Dermis microvascular lymphatic vessel endothelial cell (primary cell): ENCODE data around the gene RASL11A. TPM values are rescaled to one million over a fixed set of nuclear protein-coding genes. Genes with fewer than 3 reads are reported as not detected.
A peak's percentile ranks its signal among the peaks of the same experiment; 100 is the strongest.
"Not testable (repeated sequence)": the region's sequence is repeated elsewhere in the genome, so short reads cannot be mapped to it uniquely, and the experiment has no call there.

ENCODE experiments used
- DNase-seq, 2 donors: peaks; one replicate each; pipeline versions ENCODE4 v3.0.0 to v3.0.0-alpha.2; 2010; ENCODE audit warnings: low read depth in 2 of 2
- total RNA-seq: library from RNA; depleted of rRNA; stranded (reverse); fragments of >200 nt; gene quantifications from 2 replicates; pipeline ENCODE4 v1.2.1, GENCODE V29; 2014

Gene RASL11A
- total RNA-seq, 1 donor from 2014 or later, result 1.2 TPM

DNA sequence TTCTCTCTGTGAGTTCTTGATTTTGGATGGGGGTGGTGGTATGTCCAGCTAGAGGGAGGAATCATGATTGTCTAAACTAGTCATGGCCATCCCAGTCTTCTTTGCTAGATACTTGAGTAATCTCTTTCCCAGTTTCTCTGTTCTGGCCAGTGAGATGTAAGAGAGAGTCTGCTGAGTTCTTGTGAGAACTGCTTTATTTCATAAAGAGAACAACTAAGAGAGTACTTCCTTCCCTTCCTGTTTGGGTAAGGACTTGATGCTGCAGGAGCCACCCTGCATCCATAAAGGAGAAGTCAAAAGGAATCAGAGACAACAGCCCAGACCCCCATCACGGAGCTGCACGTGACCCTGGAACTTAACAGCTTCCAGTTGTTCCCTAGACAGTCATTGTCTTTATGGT lies 3.0 kb upstream of the RASL11A start:
- no peak for DNase-seq

DNA sequence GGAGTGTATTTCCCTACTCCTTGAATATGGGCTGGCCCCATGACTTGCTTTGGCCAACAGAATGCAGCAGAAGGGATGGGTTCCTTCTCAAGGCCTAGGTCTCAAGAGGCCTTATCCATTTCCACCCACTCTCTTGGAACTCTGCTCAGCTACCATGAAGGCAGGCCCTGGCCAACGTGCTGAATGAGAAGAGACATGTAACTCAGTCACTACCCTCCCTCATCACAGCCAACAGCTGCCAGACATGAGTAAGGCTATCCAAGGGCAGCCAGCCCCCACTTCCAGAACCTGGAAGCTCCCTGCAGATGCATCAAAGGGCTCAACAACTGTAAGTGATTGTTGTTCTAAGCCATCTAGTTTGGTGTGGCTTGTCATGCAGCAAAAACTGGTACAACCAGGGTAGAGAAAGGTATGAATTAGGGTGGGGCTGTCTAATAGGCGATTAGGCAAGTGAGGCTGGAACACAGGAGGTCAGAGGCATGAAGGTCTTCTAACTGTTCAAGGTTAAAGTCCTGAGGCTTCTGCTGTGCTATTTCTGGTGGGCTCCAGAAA lies 1.4 kb upstream of the RASL11A start:
- DNase-seq, result no peak

DNA sequence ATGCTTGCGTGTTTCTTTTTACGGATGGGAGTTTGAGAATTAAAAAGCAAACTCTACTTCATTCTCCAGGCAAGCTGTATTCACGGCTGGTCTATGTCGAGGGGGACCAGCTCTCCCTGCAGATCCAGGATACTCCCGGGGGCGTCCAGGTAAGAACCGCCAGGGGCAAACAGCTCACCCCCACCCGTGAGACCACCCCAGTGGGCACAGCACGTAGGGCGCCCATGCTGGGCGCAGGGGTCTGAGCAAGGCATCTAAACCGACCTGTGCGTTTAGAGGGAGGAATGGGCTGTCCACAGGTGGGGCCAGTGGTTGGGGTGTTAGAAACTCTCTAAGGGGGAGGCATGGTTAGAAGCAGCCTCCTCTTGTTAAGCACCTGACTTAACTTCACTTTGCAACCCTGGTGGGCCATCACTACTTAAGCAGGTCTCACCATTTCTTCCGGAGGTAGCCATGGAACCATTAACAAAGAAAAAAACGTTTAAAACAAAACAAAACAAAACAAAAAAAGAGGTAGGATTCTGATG lies 1.0 kb downstream of the RASL11A start:
- no peak for DNase-seq

DNA sequence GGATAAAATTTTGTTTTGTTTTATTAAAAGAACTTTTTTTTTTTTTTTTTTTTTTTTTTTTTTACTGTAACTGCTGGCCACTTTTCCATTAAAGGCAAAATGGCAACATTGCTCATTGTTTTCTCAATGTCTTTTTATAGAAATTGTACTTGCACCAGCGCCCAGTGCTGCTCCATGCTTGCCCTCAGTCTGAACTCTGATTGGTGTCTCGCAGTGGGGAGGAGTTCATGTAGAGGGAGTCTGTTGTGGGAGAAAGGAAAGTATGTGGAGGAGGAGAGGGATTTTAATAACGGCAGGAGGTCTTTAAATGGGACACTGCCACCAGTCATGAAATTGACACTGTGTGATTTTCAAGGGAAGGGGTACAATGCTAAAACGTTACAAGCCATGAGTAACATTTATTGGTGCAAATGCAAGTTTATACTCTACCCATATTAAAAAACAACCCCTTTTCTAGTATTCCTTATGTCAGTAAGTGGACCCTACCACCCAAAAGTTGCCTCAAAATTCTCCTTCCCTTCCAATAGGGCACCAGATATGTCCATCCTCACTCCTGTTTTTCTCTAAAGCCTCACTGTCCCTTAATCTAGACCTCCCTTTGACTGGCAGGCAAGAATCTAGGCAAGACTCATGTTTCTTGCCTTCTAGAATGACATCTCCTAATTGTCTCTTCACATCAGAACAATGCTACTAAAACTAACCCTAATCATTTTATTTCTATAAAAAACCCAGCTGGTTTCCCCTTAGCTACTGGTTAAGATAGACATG lies 3.2 kb downstream of the RASL11A start:
- DNase-seq, result no peak

DNA sequence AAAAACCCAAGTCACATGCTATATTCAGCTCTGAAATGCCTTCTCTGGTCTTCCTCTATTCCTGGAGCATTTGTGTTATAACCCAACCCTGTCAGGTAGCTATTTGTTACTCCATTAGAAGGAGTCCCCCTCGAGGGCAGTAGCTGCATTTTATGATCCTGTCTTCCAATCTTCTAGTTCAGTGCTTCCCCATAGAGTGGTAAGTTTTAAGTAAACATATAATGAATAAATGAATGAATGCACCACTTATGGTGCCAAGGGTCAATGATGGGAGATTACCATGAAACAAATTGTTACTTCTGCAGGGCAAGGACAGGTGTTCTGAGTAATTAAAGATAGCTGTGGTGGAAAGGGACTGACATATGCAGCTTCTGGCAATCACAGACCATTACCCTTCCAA lies 4.0 kb downstream of the RASL11A start:
- DNase-seq, result no peak

DNA sequence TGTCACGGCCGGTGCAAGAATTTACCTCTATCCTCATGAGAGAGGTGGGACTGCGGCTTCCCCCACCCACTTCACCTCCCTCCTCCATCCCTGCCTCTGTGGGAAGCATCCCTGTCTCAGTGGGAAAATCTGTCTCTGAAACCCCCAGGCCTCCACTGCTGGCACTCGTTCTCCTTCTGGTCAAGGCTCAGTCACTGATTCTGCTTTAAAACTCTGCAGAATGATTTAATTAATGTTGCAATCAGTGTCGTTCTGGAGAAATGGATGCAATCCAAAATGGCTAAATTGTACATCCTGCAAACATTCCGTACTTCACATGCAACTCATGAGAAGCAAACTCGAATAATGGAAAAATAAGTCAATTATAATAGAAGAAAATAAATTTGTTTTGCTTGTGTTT lies 5.6 kb downstream of the RASL11A start:
- DNase-seq, result no peak

DNA sequence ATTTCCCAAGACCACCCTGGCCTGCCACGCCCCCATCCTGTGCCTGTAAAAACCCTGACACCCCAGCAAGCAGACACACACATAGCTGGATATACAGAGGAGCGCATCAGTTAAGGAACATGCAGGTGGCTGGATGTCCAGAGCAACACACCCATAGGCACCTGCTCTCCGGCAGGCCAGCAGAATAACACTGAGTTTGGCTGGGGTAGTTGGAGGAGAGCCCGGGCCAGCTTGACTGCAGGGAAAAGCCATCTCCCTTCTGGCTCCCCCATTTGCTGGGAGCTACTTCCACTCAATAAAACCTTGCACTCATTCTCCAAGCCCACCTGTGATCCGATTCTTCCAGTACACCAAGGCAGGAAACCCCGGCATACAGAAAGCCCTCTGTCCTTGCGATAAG lies 8.9 kb downstream of the RASL11A start:
- no peak for DNase-seq

DNA sequence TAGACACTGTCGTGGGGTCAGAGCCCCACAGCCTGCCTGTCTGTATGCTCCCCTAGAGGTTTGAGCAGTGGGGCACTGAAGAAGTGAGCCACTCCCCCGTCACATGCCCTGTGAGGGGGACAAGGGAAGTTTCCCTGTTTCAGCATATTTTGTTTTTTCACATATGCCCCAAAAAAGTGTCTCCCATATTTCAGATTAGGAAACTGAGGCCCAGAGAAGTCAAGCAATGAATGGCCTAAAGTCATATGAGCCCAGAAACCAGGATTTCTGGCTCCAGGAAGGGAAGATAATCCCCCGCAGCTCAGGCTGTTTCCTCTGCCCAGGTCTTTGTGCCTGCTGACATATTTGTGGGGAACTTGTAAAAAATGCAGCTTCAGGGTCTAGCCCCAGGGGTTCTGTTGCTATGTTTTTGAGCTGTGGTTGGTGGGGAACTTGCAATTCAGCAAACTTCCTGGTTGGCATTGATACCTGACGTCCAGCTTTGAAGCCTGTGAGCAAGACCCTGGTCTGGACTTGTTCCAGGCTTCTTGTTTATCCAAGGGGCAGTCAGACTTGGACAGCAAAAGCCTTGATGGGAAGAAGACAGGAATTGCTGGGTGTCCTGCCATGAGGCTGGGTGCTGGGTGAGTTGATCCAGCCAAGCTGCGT lies 9.5 kb downstream of the RASL11A start:
- DNase-seq, result no peak

DNA sequence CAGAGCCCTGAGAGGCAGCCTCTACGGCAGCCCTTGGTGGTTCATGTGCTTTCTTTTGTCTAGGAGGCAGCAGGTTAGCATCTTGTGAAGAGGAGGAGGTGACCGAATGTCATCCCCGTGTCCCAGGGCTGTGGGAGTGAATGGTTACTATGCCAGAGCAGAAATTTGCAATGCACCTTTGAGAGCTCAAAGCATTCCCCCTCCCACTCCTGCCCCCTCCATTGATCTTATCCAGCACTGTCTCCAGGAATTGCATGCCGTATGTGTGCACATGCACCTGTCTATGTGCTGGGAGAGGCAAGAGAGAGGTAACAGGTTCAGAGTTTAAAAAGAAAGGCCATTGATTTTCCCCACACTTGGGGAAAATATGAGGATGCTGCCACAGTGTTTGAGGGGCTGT lies 10.2 kb downstream of the RASL11A start:
- no peak for DNase-seq

DNA sequence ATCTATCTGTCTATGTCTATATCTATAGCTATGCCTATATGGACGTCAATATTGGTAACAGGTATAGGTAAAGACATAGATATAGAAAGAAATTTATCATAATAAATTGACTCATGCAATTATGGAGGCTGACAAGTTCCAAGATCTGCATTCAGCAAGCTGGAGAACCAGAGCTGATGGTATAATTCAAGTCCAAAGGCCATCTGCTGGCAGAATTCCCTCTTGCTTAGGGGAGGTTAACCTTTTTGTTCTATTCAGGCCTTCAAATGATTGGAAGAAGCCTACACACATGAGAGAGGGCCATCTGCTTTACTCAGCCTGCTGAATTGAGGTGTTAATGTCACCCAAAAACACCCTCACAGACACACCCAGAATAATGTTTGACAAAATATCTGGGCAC lies 10.8 kb downstream of the RASL11A start:
- peak in 1 of 2 donors; percentile 11 for DNase-seq

DNA sequence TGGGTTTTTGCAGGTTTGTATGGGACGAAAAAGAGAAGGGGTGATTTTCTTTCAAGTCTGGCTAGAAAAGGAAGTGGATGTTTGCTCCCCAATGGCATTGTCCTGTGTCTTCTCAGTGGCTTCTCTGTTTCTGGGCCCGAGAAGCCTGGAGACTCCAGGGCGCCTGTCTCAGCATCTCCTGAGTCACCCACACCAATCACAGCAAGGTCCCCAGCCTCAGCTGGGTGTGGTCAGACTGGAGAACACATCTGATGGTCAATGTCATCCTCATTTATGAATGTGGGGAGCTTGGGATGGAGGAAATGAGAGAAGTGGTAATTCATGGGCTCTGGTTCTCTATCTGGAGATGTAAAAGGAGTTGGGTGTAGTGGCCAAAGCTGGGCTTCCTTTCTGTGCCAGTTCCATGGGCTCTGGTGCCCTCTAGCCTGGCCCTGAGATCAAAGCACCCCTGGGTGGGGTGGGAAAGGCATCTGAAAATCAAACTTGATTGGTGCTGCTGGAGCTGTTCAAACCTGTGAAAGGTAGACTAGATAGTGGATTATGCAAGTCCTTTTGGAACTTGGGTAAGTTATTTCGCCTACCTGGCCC lies 13.4 kb downstream of the RASL11A start:
- peak in 1 of 2 donors; percentile 33 for DNase-seq

DNA sequence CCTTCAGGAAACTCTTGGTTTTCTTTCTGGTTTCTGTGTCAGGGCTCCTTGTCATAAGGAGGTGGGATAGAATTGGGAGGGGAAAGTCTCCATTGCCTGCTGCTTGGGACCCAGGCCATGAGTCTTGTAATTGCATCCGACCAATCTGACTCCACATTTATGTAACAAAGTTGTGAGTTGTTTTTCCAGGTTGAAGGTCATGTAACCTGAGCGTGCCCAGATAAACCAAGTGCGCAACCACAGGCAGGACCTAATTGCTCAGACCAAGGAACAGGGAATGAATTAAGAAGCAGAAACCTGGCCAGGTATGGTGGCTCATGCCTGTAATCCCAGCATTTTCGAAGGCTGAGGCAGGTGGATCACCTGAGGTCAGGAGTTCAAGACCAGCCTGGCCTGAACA lies 17.8 kb downstream of the RASL11A start:
- no peak for DNase-seq

DNA sequence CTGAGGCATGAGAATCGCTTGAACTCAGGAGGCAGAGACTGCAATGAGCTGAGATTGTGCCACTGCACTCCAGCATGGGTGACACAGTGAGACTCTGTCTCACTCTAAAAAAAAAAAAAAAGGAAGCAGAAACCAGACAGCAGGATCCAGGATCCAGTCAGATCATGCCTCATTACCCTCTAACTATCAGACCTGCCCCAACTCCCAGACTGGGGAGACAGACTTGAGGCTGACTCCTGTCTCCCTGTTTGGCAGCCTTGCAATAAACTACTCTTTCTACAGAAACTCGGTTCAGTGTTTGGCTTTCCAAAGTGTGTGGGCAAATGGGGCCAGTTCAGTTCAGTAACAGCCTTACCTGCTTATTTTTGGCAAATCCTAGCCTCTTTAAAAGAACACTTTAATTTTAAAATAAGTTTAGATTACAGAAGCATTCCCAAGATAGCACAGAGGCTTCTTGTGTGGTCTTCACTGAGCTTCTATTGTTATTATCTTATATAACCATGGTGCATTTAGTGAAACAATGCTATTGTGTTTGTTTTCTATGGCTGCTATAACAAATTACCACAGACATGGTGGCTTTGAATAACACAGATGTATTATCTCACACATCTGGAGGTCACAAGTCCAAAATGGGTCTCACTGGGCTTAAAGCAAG lies 18.5 kb downstream of the RASL11A start:
- no peak for DNase-seq

DNA sequence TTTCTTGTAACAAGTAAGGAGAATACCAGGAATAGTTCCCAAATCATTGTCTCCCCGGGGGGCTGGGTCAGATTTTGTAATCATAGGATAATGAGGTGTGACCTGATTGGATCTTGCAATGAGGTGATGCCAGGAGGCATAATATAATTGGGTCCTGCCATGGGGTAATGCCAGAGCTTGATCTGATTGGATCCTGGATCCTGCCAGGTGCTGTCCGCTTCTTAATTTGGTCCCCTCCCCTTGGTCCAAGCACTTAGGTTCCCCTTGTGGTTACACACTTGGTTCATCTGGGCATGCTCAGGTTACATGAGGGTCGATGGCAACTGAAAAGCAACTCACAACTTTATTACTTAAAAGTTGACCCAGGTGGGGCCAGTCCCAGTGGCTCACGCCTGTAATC lies 20.1 kb downstream of the RASL11A start:
- no peak for DNase-seq

DNA sequence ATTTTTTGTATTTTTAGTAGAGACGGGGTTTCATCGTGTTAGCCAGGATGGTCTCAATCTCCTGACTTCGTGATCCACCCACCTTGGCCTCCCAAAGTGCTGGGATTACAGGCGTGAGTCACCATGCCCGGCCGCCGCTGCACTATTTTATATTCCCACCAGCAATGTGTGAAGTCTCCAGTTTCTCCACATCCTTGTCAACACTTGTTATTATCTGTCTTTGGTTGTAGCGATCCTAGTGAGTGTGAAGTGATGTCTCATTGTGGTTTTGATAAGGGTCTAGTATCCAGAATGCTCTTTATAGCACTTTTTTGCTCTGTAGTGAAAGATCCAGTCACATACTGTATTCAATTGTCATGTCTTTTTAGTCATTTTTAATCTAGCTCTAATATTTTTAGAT lies 21.3 kb downstream of the RASL11A start:
- DNase-seq, result not testable (repeated sequence)

DNA sequence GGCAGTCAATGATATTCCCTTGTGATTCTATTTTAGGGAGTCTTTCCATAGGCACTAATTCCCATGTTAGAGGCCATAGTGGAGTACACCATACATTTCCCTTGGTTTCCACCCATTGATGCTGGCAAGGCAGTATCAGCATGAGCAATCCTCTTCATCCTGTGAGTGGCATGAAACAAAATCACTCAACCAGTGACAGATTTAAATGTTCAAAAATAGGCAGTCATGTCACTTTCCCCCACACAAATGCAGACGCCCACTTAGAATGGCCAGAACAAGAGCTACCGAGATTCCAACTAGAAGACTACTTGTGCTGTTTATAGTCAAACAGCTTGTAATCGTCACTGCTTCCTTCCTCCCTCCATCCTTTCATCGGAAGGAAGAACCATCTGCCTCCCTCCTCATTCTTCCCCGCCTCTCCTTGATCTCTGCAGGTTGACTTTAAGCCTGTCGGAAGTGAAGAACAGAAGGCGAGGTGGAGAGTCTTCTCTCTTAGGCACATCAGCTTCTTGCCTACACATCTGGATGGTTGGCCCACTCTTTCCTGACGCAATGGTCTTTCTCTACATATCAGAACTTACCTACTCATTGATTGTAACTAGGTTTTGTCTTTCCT lies 22.6 kb downstream of the RASL11A start:
- DNase-seq, result no peak

DNA sequence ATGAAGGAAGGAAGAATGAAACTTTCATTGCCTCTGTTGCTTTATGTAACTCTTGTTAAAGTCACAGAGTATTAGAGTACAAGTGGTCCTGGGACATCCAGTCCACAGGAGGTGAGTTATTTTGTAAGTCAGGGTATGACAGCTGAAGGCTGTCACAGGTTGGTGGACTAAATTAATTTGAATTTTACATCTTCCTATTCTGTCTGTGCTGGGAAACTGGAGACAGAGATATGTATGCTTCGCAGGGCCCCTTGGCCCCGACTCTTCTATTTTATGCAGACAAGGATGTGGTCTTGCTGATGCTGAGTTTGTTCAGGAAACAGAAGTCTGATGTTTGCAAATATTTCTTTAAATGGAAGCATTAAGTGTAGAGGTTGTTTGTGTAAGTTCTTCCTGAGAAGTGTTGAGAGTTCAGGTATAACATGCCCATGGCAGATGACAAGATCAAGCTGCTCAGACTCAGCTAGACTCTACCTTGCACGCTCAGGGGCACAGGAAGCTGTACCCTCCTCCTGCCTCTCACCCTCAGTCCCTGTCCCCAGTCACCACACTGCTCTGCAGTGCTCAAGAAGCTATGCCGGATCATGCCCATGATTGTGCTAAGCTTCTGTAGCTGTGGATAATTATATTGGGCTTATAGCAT lies 23.4 kb downstream of the RASL11A start:
- no peak for DNase-seq

DNA sequence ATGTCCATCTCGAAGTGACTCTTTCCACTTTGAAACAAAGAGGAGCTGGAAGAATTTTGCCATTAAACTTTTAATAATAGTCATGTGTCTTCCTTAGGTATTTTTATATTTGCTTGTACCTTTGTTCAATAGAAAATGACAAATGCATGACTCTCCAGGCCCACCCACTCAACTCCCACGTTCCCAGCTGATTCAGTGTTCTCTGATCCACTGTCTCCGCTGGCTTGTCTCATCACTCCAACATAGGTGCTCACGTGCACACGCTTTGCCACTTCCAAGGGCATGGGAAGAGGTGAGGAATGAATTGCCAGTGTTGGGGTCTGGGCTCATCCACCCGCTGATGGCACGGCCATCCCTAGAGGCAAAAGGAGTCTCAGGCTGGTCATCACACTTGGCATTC lies 24.5 kb downstream of the RASL11A start:
- DNase-seq, result no peak

DNA sequence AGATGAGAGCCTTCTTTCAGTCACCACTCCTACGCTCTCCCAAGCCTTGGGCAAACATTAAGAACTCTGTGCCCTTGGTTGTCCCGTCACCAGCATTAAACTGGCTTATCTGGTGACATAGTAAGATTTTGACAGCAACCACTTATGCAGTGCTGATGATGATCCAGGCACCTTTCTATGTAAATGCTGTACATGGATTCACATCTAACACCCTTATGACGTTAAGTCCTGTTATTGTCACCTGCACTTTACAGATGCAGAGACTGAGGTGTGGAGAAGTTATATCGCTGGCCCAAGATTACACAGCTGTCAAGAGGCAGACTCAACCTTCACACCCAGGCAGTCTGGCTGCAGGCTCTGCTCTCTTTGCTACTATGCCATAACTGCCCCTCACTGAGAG lies 25.0 kb downstream of the RASL11A start:
- no peak for DNase-seq

DNA sequence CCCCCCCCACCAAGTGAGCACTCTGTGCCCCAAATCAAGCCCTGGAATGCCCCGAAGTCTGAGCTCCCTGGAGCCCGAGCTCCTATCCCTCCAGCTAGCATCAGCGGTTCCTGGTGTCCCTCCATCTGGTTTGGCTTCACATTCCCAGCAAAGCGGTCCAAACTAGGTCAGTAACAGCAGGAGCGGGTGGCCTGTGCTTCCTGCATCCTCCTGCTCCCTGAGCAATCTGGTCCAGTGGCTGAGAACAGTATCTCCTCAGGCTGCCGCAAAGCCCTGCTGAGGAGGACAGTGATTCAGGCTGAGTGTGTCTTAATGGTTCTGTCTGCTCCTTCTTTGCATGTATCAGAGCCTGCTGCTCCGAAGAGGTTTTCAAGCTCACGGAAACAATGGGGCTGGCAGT lies 25.9 kb downstream of the RASL11A start:
- no peak for DNase-seq

DNA sequence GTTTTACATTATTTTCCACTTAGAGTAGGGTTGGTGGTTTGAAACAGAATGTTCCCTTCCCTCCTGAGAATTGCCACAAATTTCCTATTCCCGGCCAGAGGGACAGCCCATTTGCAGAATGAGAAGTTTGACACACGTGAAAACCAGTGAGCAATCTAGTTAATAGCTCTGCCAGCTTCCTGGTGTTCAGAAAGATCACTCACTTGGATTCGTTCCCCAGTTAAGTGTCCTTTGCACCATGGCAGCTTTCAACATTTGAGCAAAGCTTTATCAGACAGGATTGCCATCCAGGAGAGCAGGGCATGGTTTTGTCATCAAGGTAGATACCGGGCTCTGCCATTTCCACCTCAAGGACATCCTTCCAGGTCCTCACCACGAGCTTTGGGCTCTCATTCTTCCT lies 28.2 kb downstream of the RASL11A start:
- no peak for DNase-seq
